Stomach (tissue), 4 donors: ENCODE data around the gene RFT1.

ENCODE experiments used
- EP300 ChIP-seq: sonication (generic); formaldehyde crosslinking; IDR thresholded peaks from one replicate; pipeline ENCODE4 v1.6.1; 2017; ENCODE audit warnings: antibody characterized with exemption
- POLR2A ChIP-seq, 4 donors: fragments of 450-650 bp; IDR thresholded peaks; one replicate each; pipeline ENCODE4 v1.6.1; 2016; ENCODE audit warnings: antibody characterized with exemption in 4 of 4, control low read depth in 2 of 4, mild to moderate bottlenecking in 1 of 4, moderate library complexity in 1 of 4
- POLR2AphosphoS5 ChIP-seq, 3 donors: sonication (generic); formaldehyde crosslinking; IDR thresholded peaks; one replicate each; pipeline ENCODE4 v1.6.1; 2016; ENCODE audit warnings: antibody characterized with exemption in 3 of 3
- TF ChIP-seq, protein P1 (sequence below), 7 experiments: fragments of 450-650 bp in 4 of 7; fragments of 200-600 bp in 3 of 7; sonication (generic) in 3 of 7; IDR thresholded peaks; one replicate each; pipeline ENCODE4 v1.5.1; 2016 to 2019; ENCODE audit warnings: antibody characterized with exemption in 7 of 7, control low read depth in 2 of 7, mild to moderate bottlenecking in 1 of 7

GRCh38 chr3:53074761-53075742, 55.2 kb downstream of the RFT1 start:
- TF ChIP-seq, protein P1, sequence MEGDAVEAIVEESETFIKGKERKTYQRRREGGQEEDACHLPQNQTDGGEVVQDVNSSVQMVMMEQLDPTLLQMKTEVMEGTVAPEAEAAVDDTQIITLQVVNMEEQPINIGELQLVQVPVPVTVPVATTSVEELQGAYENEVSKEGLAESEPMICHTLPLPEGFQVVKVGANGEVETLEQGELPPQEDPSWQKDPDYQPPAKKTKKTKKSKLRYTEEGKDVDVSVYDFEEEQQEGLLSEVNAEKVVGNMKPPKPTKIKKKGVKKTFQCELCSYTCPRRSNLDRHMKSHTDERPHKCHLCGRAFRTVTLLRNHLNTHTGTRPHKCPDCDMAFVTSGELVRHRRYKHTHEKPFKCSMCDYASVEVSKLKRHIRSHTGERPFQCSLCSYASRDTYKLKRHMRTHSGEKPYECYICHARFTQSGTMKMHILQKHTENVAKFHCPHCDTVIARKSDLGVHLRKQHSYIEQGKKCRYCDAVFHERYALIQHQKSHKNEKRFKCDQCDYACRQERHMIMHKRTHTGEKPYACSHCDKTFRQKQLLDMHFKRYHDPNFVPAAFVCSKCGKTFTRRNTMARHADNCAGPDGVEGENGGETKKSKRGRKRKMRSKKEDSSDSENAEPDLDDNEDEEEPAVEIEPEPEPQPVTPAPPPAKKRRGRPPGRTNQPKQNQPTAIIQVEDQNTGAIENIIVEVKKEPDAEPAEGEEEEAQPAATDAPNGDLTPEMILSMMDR (IDR thresholded peaks at IDR 0.05) = no peak
- TF ChIP-seq POLR2A (IDR thresholded peaks at IDR 0.05) (no peak), EP300 (no peak), POLR2AphosphoS5 (IDR thresholded peaks at IDR 0.05) (no peak)
